ENCODE data around the gene OR2V1.
"Not testable (repeated sequence)": the region's sequence is repeated elsewhere in the genome, so short reads cannot be mapped to it uniquely, and the experiment has no call there.

Gene OR2V1

GRCh38 chr5:181160152-181160754 is 29.3 kb upstream of the OR2V1 start:
- no peak for DNase-seq (ENCODE audit: low read depth)

- peak; percentile 65 for DNase-seq (ENCODE audit: low read depth)
Measured at GRCh38 chr5:181159286-181160151, 28.6 kb upstream of the OR2V1 start.

DNA sequence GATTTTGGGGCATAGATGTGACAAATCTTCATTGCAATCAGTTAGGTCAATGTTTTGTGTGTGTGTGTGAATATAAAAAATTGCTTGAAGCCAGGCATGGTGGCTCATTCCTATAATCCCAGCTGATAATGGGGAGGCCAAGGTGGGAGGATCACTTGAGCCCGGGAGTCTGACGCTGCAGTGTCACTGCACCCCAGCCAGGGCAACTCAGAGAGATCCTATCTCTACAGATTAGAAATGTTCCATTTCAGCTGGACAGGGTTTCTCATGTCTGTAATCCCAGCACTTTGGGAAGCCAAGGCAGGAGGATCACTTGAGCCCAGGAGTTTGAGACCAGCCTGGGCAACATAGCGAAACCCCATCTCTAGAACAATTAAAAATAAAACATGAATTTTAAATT is 27.9 kb upstream of the OR2V1 start:
- no peak for DNase-seq (ENCODE audit: low read depth)

GRCh38 chr5:181156758-181157157 is 25.8 kb upstream of the OR2V1 start:
- no peak for DNase-seq (ENCODE audit: low read depth)

GRCh38 chr5:181153814-181154213 is 22.8 kb upstream of the OR2V1 start:
- no peak for DNase-seq (ENCODE audit: low read depth)

DNA sequence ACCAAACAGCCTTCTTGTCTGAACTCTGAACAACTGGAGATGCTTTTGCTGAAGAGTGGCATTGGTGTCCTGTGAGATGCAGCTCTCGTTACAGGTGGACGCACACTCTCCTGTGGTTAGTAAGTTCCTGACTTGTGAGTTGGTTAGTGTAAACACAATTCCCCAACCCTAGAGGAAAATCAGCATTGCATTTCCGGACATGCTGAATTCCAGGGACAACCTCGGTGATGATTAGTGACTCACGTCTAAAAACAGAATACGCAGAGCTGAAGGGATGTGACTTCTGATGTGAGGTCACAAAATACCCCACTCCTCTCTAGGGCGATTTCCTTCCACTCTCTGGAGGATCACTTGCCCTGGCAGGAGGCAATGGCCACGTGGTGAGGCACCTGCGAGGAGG is 21.4 kb upstream of the OR2V1 start:
- no peak for DNase-seq (ENCODE audit: low read depth)

- DNase-seq (ENCODE audit: low read depth): no peak
Measured at GRCh38 chr5:181151146-181151545, 20.2 kb upstream of the OR2V1 start.

- no peak for DNase-seq (ENCODE audit: low read depth)
Measured at GRCh38 chr5:181149806-181150733, 19.1 kb upstream of the OR2V1 start.

DNA sequence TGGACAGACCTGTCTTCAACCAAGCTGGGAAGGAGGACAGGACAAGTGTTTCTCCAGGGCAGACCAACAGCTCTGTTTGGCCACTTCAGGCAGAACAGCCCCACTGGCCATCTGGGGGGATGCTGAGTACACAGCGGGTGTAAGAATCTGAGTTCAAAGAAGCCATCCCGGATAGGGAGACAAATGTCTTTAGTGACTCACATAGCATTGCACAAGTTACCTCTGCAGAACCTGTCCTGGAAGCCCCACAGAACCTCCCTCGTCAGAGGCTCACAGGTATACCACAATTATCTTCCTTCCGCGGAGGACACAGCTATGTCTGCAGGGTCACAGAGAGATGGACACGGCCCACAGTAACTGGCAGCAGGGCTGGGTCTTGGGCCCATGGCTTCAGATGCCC is 18.4 kb upstream of the OR2V1 start:
- DNase-seq (ENCODE audit: low read depth): no peak

- DNase-seq (ENCODE audit: low read depth): not testable (repeated sequence)
Measured at GRCh38 chr5:181146927-181147636, 16.1 kb upstream of the OR2V1 start, which contains the start of gene OR2V2. Gene OR2V2 (plus strand): TSS chr5:181147586. CDS start chr5:181154943, 7,357 bp downstream.

- no peak for DNase-seq (ENCODE audit: low read depth)
Measured at GRCh38 chr5:181145133-181145532, 14.2 kb upstream of the OR2V1 start.

GRCh38 chr5:181142054-181142453 is 11.1 kb upstream of the OR2V1 start:
- no peak for DNase-seq (ENCODE audit: low read depth)

GRCh38 chr5:181140766-181141165 is 9.8 kb upstream of the OR2V1 start:
- DNase-seq (ENCODE audit: low read depth): no peak

GRCh38 chr5:181138258-181138657 is 7.3 kb upstream of the OR2V1 start:
- peak; percentile 29 for DNase-seq (ENCODE audit: low read depth)

DNA sequence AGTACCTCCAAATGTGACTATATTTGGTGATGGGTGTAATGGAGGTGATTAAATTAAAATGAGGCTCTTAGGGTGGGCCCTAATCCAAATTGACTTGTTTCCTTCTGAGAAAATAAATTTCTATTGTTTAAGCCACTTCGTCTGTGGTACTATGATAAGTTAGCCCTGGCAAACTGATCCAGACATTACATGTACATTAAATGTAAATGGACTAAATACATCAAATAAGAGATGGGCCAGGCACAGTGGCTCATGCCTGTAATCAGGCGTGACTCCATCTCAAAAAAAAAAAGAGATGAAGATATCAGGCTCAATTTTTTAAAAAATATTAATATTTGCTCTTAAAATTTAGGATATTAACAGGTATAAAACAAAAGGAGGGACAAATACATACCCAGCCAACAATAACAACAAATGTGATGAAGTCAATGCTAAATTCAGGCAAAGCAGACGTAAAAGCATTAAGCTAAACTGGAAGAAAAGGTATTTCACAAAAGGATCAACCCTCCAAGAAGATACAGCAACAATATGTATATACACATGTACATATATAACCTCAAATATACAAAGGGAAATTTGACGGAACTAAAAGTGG is 5.5 kb upstream of the OR2V1 start:
- DNase-seq (ENCODE audit: low read depth): no peak

DNA sequence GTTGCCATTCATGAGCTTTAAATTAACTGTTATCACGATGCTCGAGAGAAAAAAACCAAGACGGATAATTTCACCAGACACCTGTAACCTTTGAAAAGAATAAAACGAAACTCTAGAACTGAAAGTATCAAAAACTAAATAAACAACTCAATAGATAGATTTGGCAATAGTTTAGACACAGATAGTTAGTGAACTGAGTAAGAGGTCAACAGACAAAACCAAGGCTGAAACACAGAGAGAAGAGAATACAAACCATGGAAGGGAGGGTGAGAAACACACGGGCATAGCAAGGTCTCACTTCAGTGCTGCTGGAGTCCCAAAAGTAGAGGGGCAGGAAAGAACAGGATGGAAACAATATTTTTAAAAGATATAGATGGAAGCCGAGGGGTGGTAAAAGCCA is 3.3 kb upstream of the OR2V1 start:
- no peak for DNase-seq (ENCODE audit: low read depth)

DNA sequence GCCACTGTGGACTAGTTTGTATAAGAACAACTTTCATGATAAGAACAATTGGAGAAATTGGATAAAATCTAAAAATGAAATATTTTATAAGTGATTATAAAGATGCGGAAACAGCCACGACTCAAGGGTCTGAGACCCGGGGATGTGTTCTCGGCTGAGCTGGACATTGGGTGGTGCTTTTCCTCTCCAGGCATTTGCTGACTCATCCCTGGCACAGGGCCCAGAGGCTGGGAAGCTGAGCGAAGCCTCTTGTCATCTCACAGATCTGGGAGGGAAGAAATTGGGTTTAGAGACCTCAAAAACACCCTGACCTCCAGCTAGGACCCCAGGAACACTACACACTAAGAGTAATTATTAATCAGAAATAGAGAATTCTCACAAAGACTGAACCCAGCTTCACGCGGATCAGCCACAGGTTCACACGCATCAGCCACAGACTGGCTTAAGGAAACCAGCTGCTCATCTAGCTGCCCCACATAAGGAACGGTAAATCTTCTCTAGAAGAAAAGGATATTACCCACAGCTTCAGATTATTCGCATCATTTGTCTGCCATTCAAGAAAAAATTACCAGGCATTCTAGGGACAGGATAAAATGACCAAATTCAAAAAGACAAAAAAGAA is 2.8 kb upstream of the OR2V1 start:
- DNase-seq (ENCODE audit: low read depth): peak; percentile 58

GRCh38 chr5:181133083-181133482 is 2.1 kb upstream of the OR2V1 start:
- no peak for DNase-seq (ENCODE audit: low read depth)

DNA sequence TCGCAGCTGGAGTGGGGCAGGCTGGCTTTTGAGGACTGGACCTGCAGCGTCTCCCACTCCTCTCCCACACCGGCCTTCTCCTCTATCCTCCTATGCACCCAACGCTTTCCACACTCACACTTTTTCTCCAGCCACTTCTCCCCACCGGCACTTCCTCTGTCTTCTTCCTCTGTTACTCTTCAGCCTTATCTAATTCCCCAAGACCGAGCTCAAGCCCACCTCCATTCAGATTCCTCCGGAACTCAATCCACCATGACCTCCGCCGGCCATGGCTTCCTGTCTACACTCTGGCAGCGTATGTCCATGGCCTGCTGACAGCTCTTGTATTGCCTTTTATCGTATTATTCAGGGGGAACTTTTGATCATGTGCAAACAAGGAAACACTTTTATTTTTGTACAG is 545 bp upstream of the OR2V1 start:
- no peak for DNase-seq (ENCODE audit: low read depth)

DNA sequence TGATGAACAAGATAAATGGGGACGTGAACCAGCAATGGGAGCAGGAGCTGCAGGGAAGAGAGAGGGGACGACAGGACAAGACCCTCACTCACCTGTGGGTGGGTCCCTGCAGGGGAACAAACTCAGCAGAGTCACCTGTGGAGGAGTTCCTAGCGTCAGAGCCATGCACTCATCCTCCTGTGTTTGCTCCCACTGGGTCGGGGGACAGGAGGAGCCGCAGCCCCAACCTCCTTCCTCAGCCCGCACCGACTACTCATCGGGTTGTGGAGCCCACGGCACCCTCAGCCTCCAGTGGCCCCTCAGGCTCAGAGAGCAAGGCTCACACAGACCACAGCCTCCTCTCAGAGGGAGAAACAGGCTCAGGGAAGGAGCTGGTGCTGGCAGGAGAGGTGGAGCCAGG is 888 bp downstream of the OR2V1 start:
- DNase-seq (ENCODE audit: low read depth): not testable (repeated sequence)

- no peak for DNase-seq (ENCODE audit: low read depth)
Measured at GRCh38 chr5:181129601-181130000, 1.4 kb downstream of the OR2V1 start.

Measured in amniotic epithelial cell (primary cell).